CD4-positive, alpha-beta T cell treated with Interleukin-6 at 100 ng/mL for 8 hours (primary cell): Measurements from ENCODE around the gene PRRT1B.

Experiments used
- DNase-seq: peaks from one replicate; pipeline ENCODE4 v3.0.0-alpha.2; 2020; ENCODE audit warnings: mixed read lengths, low spot score

PRRT1B gene

GRCh38 chr9:131597246-131597645 is 51.9 kb downstream of the PRRT1B start:
- DNase-seq, result no peak

- no peak for DNase-seq
These were observed 52.8 kb downstream of the PRRT1B start for GRCh38 chr9:131598121-131598520.

- DNase-seq, result no peak
These were observed 56.4 kb downstream of the PRRT1B start for GRCh38 chr9:131601683-131602181.

GRCh38 chr9:131603199-131603598 is 57.9 kb downstream of the PRRT1B start:
- no peak for DNase-seq

- no peak for DNase-seq
These were observed 58.6 kb downstream of the PRRT1B start for GRCh38 chr9:131603711-131604439.

GRCh38 chr9:131605770-131606590 is 60.7 kb downstream of the PRRT1B start:
- no peak for DNase-seq

- DNase-seq, result no peak
These were observed 61.7 kb downstream of the PRRT1B start for GRCh38 chr9:131606896-131607567.

GRCh38 chr9:131607591-131607990 is 62.3 kb downstream of the PRRT1B start:
- DNase-seq, result no peak

- no peak for DNase-seq
These were observed 63.2 kb downstream of the PRRT1B start for GRCh38 chr9:131608493-131609037.
